GM18868 (cell line): ENCODE data around the gene COPZ2.
A peak's percentile ranks its signal among the peaks of the same experiment; 100 is the strongest.
"Not testable (repeated sequence)": the region's sequence is repeated elsewhere in the genome, so short reads cannot be mapped to it uniquely, and the experiment has no call there.

Experiments used
- ATAC-seq: cut with Tn5 transposase; IDR thresholded peaks from one replicate; pipeline ENCODE4 v1.9.1; 2021; ENCODE audit warnings: mild to moderate bottlenecking, moderate library complexity; ENCODE audit not compliant: unreplicated experiment

COPZ2 gene

DNA sequence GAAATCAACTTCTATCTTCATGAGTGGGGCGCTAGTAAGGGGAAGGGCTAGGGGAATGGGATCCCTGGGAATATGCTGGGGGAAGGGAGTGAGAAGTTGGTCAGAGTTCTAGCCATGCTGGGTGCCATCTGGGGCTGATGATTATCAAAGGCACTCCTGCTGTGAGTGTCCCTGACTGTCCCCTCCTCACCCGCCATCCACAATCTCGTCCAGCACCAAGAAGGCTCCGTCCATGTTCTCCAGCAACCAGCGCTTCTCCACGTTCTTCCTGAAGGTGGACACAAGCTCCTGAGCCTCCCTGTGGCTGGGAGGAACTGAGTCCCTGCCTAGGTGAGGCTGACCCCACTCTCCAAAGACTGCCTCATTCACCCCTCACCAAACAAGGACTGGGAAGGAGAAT lies 5.6 kb downstream of the COPZ2 start:
- ATAC-seq: no peak

- no peak for ATAC-seq
These were observed 7.1 kb downstream of the COPZ2 start for GRCh38 chr17:48030531-48030930.

DNA sequence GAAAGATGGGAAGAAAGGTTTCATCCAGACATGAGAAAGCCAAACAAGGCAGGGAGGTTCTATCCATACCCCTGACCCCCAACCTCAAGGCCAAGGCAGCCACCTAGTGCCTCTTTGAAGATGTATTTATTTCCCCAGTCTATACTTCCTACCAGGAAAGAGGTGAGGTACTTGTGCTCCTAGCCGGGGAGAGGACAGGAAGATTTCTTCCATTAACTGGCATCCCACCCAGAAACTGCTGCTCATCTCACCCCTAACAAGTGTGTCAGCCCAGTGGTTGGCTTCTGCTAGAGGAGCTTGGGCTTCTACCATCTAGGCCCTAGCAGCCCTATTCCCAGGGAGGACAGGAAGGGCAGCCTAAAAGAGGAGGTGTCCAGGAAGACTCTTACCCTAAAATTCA lies 8.9 kb downstream of the COPZ2 start:
- ATAC-seq: no peak

- no peak for ATAC-seq
These were observed 10.1 kb downstream of the COPZ2 start for GRCh38 chr17:48027322-48027981.

GRCh38 chr17:48026502-48027321 lies 10.9 kb downstream of the COPZ2 start:
- no peak for ATAC-seq

DNA sequence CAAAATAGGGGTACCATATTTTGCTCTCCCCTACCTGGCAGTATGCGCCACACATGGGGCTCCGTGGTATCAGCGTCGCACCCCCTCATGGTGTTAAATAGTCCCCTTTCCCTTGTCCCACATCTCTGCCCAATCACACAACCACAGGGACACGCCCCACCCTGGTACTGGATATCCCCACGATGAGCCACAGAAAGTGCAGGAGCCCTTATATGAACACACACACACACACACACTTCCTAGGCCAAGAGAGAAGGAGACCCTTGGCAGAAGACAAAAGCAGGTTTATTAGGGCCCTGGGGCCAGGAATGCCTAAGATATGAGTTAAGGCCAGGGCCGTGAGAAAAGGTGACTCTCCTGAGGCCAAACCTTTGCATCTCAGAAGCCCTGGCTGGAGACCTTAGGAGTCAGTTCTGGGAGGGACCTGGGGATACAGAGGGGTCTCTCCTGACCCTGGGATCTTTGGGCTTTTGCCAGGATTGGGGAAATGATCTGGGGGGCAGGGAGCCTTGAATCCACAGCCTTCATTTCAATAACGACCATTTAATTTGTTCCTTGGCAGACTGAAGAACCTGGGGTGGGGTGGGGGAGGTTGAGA lies 11.6 kb downstream of the COPZ2 start:
- ATAC-seq: no peak

DNA sequence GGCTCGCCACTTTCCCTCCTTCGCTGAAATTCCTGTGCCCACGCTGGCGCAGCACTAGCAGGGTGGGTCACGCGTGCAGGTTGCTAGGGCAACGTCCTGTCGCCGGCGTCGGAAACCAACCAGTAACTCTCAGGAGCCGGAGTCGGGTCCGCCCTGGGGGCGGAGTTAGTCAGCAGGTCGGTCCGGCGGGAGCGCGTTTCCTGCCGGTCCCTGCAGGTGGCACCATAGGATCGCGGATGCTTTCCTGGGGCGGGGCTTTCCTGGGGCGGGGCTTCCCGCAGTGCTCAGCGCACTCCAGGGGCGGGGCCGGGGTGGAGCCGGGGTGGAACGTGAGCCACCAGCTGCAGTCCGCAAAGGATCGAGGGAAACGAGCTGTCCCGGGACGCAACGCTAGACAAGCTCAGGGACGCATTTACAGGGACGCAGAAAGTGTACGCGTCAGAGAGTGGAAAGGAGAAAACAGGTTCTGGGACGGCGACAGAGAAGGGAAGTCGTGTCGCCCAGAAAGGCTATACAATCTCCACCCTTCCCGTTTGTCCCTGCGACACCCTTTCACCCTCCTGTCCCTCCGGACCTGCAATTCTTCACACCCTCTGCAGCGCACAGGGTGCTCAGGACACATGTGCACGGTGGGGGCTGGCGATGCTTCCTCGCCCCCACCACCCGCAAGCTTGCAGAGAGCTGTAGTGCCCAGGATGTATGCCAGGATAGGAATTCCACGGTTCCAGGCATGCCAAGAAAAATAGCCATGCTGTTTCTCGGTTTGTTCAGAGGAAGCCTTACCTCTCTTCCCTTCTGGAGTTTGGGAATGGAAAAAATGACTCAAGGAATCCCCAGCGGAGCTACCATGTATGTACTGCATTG lies 12.3 kb downstream of the COPZ2 start:
- ATAC-seq: peak; percentile 84

GRCh38 chr17:48024149-48025039 lies 13.2 kb downstream of the COPZ2 start:
- peak; percentile 9 for ATAC-seq

DNA sequence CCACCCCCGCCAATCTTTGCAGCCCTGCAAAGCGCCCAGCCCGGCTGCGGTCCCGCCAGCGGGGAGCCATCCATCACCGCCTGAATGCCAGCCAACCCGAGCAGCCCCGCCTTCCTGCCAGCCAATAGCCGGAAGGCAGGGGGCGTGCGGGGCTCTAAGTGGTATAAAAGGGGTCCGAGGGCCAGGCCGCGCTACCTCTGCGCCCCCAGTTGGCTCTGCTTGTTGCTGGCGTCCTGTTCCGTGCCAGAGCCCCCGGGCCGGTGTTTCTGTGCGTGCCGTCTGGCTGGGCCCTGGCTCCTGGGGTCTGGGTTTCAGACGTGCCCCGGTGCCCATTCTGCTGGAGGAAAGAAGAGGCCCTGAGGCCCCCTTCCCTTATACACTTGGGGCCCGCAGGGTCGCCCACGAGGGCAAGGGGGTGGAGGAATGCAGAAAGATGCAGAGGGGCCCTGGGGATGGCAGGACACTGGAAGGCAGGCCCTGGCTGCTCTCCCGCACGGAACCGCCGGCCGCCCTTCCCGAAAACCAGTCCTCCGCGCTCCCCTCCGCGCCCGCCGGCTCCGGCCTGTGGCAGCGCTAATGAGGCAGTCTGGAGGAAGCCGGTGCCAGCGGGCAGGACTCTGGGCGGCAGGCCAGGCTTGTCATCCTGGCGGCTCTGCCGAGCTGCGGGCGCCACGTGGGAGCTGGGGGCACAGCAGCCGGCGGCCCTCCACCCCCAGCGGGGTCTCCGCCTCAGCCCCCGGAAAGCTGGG lies 14.0 kb downstream of the COPZ2 start:
- ATAC-seq: no peak

DNA sequence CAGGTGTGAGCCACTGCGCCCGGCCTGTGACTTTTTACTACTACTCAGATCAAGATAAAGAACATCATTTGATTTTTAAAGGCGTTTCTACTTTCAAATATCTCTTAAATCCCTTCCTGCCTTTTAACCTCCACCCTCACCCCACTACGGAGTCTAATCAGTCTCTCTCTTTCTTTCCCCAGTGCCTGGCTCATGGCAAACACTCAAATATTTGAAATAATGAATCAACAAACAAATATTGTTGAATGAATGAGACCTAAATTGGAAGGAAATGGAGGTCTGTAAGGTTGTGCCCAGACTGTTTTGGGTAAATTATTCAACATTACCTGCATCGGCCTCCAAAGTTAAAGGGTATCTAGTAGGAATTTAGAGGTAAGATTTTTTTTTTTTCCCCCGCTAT lies 14.7 kb downstream of the COPZ2 start:
- no peak for ATAC-seq

DNA sequence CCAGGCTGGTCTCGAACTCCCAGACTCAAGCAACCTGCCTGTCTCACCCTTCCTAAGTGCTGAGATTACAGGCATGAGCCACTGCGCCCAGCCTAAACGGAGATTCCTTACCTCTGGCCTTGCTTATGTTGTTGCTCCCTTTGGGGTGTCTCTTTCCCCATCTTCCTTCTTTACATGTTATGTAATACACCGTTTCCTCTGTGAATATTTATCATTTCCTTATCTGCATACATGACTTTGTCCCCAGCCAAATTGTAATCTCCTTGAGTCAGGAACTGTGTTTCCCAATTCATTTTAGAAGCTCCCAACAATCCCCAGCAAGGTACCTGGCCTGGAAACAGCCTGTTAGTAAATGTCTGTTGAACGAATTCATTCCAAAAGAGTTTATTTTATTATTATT lies 15.7 kb downstream of the COPZ2 start:
- ATAC-seq: no peak

GRCh38 chr17:48017817-48018158 lies 19.8 kb downstream of the COPZ2 start:
- not testable (repeated sequence) for ATAC-seq

GRCh38 chr17:48016112-48016511 lies 21.5 kb downstream of the COPZ2 start:
- ATAC-seq: no peak

DNA sequence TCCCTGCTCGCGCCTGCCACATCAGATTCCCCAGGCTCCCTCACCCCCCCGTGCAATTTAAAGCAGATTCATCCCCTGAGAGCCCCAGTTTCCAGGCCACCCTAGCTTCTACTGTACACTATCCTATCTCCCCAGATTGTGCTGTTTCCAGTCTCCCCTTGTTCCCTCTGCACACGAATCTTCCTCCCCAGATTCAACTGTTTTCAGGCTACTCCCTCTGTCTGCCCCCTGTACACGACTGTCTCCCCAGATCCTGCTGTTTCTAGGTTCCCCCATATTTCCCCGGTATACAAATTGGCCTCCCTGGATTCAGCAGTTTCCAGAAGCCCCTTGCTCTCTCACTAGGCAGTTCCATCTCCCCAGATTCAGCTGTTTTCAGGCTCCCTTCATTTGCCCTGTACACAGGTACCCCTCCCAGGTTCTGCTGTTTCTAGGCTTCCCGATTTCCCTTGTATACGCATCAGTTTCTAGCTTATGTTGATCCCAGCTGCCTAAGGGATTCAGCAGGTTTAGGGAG lies 22.9 kb downstream of the COPZ2 start:
- no peak for ATAC-seq

DNA sequence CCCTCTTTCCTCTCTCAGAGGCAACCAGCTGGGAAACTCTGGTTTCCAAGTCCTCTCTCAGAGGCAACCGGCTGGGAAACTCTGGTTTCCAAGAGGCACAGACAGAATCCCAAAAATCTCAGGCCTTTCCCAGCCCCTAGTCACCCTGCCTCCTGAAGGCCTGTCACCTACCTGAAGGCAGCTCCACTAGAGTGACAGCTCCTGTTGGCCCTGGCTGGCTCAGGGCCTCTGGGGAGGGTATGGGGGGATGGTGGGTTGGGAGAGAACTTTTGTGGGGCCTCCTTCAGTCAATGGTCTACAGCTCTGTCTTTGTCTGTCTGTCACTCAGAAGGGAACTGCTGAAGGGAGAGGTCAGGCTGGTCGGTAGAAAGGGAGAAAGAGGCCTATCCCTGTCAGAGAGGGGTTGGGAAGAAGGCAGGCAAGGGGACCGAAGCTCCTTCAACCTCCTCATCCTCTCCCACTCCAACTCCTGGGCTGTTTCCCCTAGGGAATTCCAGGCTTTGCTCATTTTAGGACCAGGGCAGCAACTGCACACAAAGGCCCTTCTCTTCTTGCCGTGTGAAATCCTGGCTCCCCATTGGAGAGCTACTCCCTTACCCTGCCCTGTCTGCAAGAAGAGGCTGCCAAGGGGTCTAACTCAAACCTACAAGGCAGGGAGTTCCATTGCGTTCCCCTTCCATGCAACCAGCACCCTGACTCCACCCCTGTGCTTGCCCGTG lies 23.6 kb downstream of the COPZ2 start:
- no peak for ATAC-seq

DNA sequence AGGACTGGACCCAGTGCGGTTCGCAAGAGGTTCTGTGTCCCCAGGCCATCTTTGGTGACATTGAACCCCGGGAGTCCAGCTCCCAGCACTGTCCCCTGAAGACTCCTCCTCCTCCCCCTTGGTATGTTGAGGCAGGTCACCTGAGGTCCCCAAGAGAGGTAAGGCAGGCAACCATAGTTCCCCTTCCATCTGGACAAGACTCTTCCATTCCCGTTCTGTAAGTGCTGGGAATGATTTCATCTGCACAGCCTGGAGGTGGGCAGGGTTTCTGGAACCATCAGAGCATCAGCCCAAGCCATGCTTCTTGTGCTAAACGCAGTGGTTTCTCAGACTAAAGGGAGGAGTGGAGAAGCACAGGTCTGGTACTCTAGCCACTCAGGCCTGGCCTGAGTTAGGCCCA lies 24.9 kb downstream of the COPZ2 start:
- no peak for ATAC-seq

- peak; percentile 49 for ATAC-seq
These were observed 25.5 kb downstream of the COPZ2 start for GRCh38 chr17:48012151-48012520.

DNA sequence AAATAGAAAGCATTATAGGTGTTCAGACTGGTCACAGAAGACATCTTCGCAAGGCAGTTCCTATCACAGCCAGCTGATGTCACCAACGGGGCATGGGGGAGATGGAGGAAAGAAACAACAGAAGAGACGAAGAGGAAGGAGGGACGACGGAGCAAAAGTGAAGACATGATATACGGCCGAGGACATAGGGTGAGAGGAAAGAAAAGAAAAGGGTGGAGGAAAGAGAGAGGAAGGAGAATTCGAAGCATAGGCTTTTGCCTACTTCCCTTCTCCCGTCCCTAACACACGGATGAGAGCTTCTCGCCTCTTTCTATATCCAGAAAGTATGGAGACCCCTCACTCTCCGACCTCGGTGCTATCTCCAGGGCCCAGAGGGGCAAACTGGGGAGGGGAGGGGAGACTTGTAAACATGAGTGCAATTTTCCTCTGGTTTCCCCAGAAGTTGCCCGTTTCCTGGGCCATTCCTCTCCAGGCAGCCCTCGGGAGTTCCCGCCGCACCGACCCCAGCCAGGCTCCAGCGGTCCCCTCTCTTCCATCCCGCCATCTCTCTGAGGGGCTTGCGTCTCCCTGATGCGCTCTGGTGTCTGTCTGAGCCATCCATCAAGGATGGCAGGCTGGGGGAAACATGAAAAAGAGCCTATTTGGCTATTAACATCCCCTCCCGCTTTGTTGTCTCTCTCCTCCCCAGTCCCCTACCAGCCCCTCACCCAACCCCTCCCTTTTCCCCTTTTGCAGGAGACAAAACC lies 26.0 kb downstream of the COPZ2 start:
- ATAC-seq: no peak
